GM12878 (cell line): ENCODE measurements around the gene LYPD6. TPM values are rescaled to one million over a fixed set of nuclear protein-coding genes. Genes with fewer than 3 reads are reported as not detected.

Experiments used
- ATAC-seq: fragments of 200-7000 bp; cut with Tn5 transposase; 3 replicates; pipeline ENCODE4 v1.9.1; 2020; ENCODE audit warnings: mild to moderate bottlenecking, moderate library complexity
- BruUV-seq: library from RNA; stranded (reverse); fragments of 400-500 nt; replicated peaks from 2 replicates; lab custom pipeline; 2021; lab: Mats Ljungman, UMichigan
- CTCF ChIA-PET: fragments of 300-600 bp; sonication (Branson Sonifier 250); formaldehyde crosslinking; extraction: SDS; loops from one replicate; lab custom pipeline; 2021; ENCODE audit warnings: inconsistent platforms; lab: Yijun Ruan, JAX
- POLR2A ChIA-PET: fragments of 350-600 bp; formaldehyde crosslinking; extraction: SDS; loops from one replicate; lab custom pipeline; 2021; ENCODE audit warnings: inconsistent platforms; lab: Charles Lee
- RAD21 ChIA-PET: fragments of 300-600 bp; sonication (Branson Sonifier 250); formaldehyde crosslinking; loops from one replicate; lab custom pipeline; 2023; ENCODE audit warnings: antibody characterized with exemption; ENCODE audit not compliant: unreplicated experiment; lab: Charles Lee
- SMC1A ChIA-PET: fragments of 300-600 bp; sonication (Branson Sonifier 250); formaldehyde crosslinking; loops from one replicate; lab custom pipeline; 2023; ENCODE audit not compliant: unreplicated experiment, uncharacterized antibody; lab: Charles Lee
- DNase-seq: peaks from one replicate; pipeline ENCODE4 v3.0.0-alpha.2; 2011; ENCODE audit warnings: low read depth, low spot score
- FAIRE-seq: peaks from 3 replicates; lab custom pipeline; 2011; peaks lifted over from hg19 to GRCh38; lab: Jason Lieb, UNC
- H2AFZ ChIP-seq: 2 replicates; pipeline ENCODE4 v1.6.0; 2011; ENCODE audit warnings: low read depth, low read length, control low read depth; ENCODE audit not compliant: control insufficient read depth
- H3K27ac ChIP-seq: 2 replicates; pipeline ENCODE4 v1.5.1; 2011; ENCODE audit warnings: control low read depth; ENCODE audit not compliant: control insufficient read depth, insufficient read depth
- H3K27me3 ChIP-seq, 2 experiments: replicated peaks in 1 of 2; 2 replicates each; pipeline versions ENCODE4 v1.6.0 to v1.6.1; 2011; ENCODE audit warnings: low read length in 1 of 2; ENCODE audit not compliant: control insufficient read depth in 2 of 2, insufficient read depth in 2 of 2
- H3K36me3 ChIP-seq, 2 experiments: 2 replicates each; pipeline ENCODE4 v1.5.1; 2011; ENCODE audit warnings: low read length in 1 of 2; ENCODE audit not compliant: control insufficient read depth in 2 of 2, insufficient read depth in 2 of 2
- H3K4me1 ChIP-seq: 2 replicates; pipeline ENCODE4 v1.6.1; 2011; ENCODE audit warnings: mild to moderate bottlenecking, low read length, moderate library complexity, mixed read lengths; ENCODE audit not compliant: control insufficient read depth, insufficient read depth
- H3K4me2 ChIP-seq: 2 replicates; pipeline ENCODE4 v1.6.0; 2011; ENCODE audit warnings: control low read depth; ENCODE audit not compliant: control insufficient read depth, insufficient read depth
- H3K4me3 ChIP-seq: fragments of 200-600 bp; sonication (generic); 2 replicates; pipeline ENCODE4 v1.5.1; 2016
- H3K79me2 ChIP-seq: 2 replicates; pipeline ENCODE4 v1.6.0; 2011; ENCODE audit warnings: low read length; ENCODE audit not compliant: control insufficient read depth, insufficient read depth
- H3K9ac ChIP-seq: 2 replicates; pipeline ENCODE4 v1.8.0; 2011; ENCODE audit warnings: low read length, control low read depth, mixed read lengths; ENCODE audit not compliant: control insufficient read depth, insufficient read depth
- H3K9me3 ChIP-seq: replicated peaks from 3 replicates; pipeline ENCODE4 v1.5.1; 2011; ENCODE audit warnings: mild to moderate bottlenecking, low read length; ENCODE audit not compliant: control insufficient read depth, insufficient read depth
- H4K20me1 ChIP-seq: 2 replicates; pipeline ENCODE4 v1.6.0; 2011; ENCODE audit not compliant: control insufficient read depth, insufficient read depth
- BACH1 ChIP-seq: fragments of 450-650 bp; IDR thresholded peaks from 2 replicates; pipeline ENCODE4 v1.6.1; 2017; ENCODE audit warnings: mild to moderate bottlenecking, borderline replicate concordance
- KAT2A ChIP-seq: conservative IDR thresholded peaks from 2 replicates; pipeline ENCODE4 v1.6.1; 2011; ENCODE audit warnings: low read depth, low read length; ENCODE audit not compliant: control insufficient read depth
- NKRF ChIP-seq: fragments of 450-650 bp; conservative IDR thresholded peaks from 2 replicates; pipeline ENCODE4 v1.6.1; 2017; ENCODE audit warnings: mild to moderate bottlenecking, moderate library complexity
- RCOR1 ChIP-seq: conservative IDR thresholded peaks from 2 replicates; pipeline ENCODE4 v1.6.1; 2012; ENCODE audit warnings: low read depth, low read length, improper control_type of control experiment
- REST ChIP-seq: IDR thresholded peaks from 2 replicates; pipeline ENCODE4 v1.6.1; 2012; ENCODE audit warnings: mild to moderate bottlenecking, low read depth, low read length
- TCF7 ChIP-seq: IDR thresholded peaks from 2 replicates; pipeline ENCODE4 v1.6.1; 2014; ENCODE audit warnings: antibody characterized with exemption, borderline replicate concordance
- WGBS: methylation state at CpG from one replicate; pipeline ENCODE4 v1.1.6; 2016; ENCODE audit warnings: low lambda C conversion rate; ENCODE audit not compliant: insufficient replicate concordance, insufficient coverage; ENCODE audit errors: missing lambda C conversion rate; 5-methylcytosine and 5-hydroxymethylcytosine counted together
- in situ Hi-C: fragments of 300-500 bp; cut with MboI; formaldehyde crosslinking; loops from 9 replicates; pipeline ENCODE4 v1.14.3; 2018; ENCODE audit warnings: mixed read lengths
- intact Hi-C: fragments of 100-400 bp; cut with micrococcal nuclease; formaldehyde crosslinking; loops from one replicate; pipeline ENCODE4 v1.14.2; 2022; ENCODE audit not compliant: unreplicated experiment
- polyA plus RNA-seq, 11 experiments: library from polyadenylated mRNA; depleted of rRNA in 4 of 11; unstranded in 6 of 11; stranded (reverse) in 5 of 11; fragments of >200 nt; fragmentation: Nextera tagmentation in 4 of 11; fragmentation: Illumina TruSeq in 1 of 11; extraction: Ambion mirVana in 4 of 11; extraction: Trizol in 1 of 11; gene quantifications; 1 replicate in 1 of 11; 2 replicates in 10 of 11; pipeline versions ENCODE4 v1.2.1 to v1.2.3, GENCODE V29; 2011 to 2016; ENCODE audit warnings: inconsistent platforms in 2 of 11, missing spikeins in 2 of 11, low read depth in 1 of 11
- total RNA-seq, 4 experiments: library from RNA; depleted of rRNA in 3 of 4; stranded (reverse); fragments of >200 nt in 3 of 4; fragmentation: Illumina TruSeq in 1 of 4; extraction: Trizol in 1 of 4; gene quantifications; 2 replicates each; pipeline versions ENCODE4 v1.2.1 to v1.2.3, GENCODE V29; 2013 to 2021

Gene LYPD6
- total and polyA plus RNA-seq, 10 of the 15 experiments (the other 5 are each of a cell fraction or from before 2014, with no cell fraction given) = not detected

GRCh38 chr2:149464396-149464795 is 134.0 kb downstream of the LYPD6 start:
- ChIA-PET SMC1A (no interaction called here), CTCF (no interaction called here), POLR2A (no interaction called here), RAD21 (no interaction called here)
- WGBS = 50% methylated on average over 7 of the region's 7 CpGs
- in situ Hi-C loops (no loop called here), intact Hi-C loops (no loop called here)
- no peak overlapping the region for H3K27ac ChIP-seq
- no peaks in the 10 kb centered on the region for H3K79me2 ChIP-seq
- H2AFZ ChIP-seq = no peak overlapping the region
- H3K4me1 ChIP-seq = no peaks in the 10 kb centered on the region; the same call in 1 of the 2 replicates
- ATAC-seq (no peak), DNase-seq (no peak), FAIRE-seq (no peak)
- H3K9me3 ChIP-seq = peaks cover 3% of the 10 kb centered on the region; the same call in 2 of the 3 replicates
- no peak overlapping the region for H3K9ac ChIP-seq
- no peak overlapping the region for H3K4me2 ChIP-seq
- no peaks in the 10 kb centered on the region for H4K20me1 ChIP-seq
- H3K4me3 ChIP-seq = no peak overlapping the region
- TF ChIP-seq TCF7 (no peak), RCOR1 (no peak), KAT2A (no peak), BACH1 (no peak), REST (no peak), NKRF (no peak)
- no peaks in the 10 kb centered on the region for H3K27me3 ChIP-seq
- no TSS peak for BruUV-seq
- H3K36me3 ChIP-seq = no peaks in the 10 kb centered on the region
